Occipital lobe (tissue), 2 donors: ENCODE results near the gene MMP26. TPM values are rescaled to one million over a fixed set of nuclear protein-coding genes. Genes with fewer than 3 reads are reported as not detected.

Source experiments
- DNase-seq: peaks from one replicate; lab custom pipeline; 2025; lab: John Stamatoyannopoulos, UW
- total RNA-seq: library from RNA; depleted of rRNA; stranded (reverse); fragments of >200 nt; gene quantifications from one replicate; pipeline ENCODE4 v1.2.3, GENCODE V29; 2014

Gene MMP26
- not detected for total RNA-seq

DNA sequence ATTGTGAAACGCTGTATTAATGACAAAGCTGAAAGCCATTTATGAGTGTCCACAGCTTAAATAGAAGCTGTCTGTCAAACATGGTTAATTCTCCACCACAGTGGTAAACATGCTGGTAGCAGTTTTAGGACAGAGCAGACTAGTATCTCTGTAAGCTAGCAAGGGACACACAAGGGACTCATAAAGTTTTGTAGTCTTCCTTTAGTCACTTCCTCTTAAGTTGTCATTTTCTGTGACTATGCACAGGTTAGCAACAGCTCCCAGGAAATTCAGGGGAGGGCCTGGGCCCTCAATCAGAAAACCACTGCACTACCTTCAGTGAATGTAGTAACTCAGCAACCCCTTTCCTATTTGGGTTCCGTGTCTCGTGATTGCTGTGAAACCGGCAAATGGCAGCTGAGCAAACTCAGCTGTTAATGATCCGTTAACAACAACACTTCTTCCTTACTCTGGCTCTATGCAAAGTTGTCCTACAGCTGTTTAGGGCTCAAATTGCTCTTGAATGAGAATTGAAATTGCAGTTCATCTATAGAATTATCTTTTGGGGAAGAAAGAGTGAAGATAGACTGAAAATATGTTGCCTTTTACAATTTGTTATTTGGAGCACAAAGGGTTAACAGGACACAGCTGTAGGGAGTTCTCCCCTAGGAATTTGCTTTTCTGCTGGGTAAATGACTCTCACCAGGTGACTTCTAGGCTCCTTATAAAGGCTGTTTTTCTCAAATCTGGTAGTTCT lies at the start of gene MMP26:
Gene MMP26, plus strand, starts transcription at position 731 of the 736 bp plus-strand sequence.
- DNase-seq, result no peak

- DNase-seq, result no peak
These were observed 45.7 kb upstream of the MMP26 start for GRCh38 chr11:4658629-4659445.

GRCh38 chr11:4662876-4663275 lies 41.7 kb upstream of the MMP26 start:
- DNase-seq, result no peak

DNA sequence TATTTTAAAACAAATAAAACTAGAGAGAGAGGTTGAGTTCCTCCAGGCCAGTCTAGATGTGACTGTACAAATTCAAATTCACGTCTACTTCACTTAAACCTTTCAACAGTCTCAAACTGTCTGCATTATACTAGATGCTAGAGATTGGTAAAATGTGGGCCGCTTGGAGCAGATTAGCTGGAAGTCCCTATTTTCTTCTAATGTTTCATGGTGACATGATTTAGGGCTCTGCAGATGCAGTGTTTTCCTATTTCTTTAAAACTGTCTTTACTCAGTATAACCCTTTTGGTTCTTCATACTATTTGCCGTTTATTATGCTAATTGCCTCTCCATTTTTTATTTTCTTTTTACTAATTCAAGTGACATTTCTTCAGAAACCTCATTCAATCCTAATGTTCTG lies 40.4 kb upstream of the MMP26 start:
- no peak for DNase-seq

DNA sequence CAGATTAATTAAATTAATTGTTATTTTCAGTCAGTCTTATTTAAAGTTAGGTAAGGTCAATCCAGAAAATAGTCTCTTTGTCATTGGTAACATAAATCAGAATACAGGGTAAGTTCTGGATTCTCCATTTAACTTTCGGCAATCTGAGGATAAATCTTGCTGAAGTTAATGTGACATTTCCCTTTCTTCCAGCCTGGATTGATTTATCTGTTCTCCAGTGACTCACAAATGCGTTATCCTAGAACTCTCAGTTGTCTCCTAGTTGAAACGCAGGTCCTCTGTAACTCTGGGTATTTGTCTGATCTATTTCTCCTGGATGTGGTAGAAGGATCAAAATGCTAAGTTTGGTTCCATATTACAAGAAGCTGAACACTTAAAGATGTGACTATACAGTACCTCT lies 39.8 kb upstream of the MMP26 start:
- DNase-seq, result no peak

GRCh38 chr11:4665424-4665823 lies 39.2 kb upstream of the MMP26 start:
- no peak for DNase-seq

- no peak for DNase-seq
These were observed 32.8 kb upstream of the MMP26 start for GRCh38 chr11:4671741-4672140.

- no peak for DNase-seq
These were observed 32.1 kb upstream of the MMP26 start for GRCh38 chr11:4672470-4672869.

- DNase-seq, result no peak
These were observed 30.8 kb upstream of the MMP26 start for GRCh38 chr11:4673781-4674180.

- DNase-seq, result no peak
These were observed 26.6 kb upstream of the MMP26 start for GRCh38 chr11:4677948-4678347.

DNA sequence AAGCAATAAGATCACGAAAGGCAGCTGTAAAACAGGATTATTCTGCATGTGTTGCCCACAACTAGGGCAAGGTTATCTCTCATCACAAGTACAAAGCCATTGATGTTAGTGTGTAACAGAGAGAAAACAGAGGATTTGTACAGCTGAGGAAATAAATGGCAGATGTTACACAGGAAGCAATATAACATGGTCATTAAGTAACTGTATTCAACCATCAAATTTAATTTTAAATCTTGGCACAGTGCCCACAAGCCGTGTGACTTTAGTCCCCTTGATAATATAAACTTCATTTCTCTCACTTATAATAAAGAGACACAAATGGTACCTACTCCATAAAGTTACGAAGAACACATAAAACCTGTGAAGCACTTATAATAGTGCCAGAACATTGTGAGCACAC lies 24.2 kb upstream of the MMP26 start:
- DNase-seq, result no peak

GRCh38 chr11:4682623-4683419 lies 21.8 kb upstream of the MMP26 start:
- DNase-seq, result no peak

DNA sequence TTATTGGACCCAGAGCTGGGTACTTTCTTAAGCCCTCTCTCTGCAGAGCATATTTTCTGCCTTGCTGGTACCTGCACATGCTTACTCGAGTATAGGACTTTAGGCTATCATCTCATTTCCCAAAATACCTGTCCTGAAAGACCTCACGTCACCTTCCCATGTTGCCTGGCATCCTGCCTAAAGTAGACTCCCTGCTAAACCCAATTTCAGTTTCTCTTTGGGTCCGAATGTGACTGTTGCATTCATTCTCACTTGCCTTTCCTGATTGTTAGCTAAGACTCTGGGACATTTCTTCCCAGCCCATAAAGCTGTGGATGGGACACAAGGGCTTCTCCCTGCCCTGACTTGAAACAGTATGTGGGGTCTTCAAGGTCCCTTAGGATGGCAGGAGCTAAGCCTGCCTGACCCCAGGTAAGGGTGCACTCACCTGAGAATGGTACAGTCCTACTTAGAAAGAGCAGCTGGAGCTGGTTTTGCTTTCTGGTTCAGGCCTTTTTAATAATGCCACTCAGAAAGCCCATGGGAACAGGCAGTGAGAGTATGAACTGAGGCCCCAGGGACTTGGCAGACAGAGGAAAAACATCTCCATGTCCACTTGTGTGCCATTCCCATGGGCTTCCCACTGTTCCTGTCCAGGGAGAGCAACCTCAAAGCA lies 19.8 kb upstream of the MMP26 start:
- no peak for DNase-seq

DNA sequence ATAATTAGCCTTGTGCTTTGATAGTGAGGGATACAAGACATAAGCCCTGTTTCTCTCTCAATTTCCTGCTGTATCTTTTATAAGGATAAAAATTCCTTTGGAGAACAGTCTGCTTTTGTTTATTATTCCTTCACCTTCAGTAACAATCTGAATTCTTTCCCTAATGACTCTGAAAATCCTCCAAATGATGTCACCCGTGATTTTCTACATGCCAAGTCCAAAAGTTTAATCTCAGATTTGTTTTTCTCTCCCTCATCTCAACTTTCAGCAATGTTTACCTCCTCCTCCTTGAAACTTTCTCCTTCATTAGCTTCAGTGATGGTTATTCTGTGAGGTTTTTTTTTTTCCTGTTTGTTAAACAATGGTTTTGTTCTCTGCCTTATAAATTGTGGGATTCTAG lies 9.1 kb upstream of the MMP26 start:
- no peak for DNase-seq

- DNase-seq, result no peak
These were observed 7.0 kb upstream of the MMP26 start, which contains the start of gene OR51E2 for GRCh38 chr11:4697585-4697984. Gene OR51E2, minus strand, starts transcription at chr11:4697853. Its CDS starts 15,142 bp downstream, at chr11:4682711.

- no peak for DNase-seq
These were observed 4.7 kb upstream of the MMP26 start for GRCh38 chr11:4699697-4700435.

DNA sequence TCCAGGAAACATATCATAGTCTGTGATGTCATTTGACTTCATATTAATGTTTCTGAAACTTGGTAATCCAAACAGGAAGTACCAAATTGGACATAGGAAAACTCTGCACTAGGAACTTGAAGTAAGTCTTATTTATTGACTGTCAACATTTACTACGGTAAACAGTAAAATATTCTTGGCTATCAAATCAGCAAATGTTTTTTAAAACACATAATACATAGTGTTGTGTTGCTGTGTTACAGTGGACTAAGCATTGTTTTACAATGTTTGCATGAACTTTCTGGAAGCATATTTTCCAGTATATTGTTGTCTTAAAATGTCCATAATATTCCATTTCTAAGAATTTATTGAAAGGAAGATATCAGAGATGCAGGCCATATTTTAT lies 4.2 kb upstream of the MMP26 start:
- no peak for DNase-seq

DNA sequence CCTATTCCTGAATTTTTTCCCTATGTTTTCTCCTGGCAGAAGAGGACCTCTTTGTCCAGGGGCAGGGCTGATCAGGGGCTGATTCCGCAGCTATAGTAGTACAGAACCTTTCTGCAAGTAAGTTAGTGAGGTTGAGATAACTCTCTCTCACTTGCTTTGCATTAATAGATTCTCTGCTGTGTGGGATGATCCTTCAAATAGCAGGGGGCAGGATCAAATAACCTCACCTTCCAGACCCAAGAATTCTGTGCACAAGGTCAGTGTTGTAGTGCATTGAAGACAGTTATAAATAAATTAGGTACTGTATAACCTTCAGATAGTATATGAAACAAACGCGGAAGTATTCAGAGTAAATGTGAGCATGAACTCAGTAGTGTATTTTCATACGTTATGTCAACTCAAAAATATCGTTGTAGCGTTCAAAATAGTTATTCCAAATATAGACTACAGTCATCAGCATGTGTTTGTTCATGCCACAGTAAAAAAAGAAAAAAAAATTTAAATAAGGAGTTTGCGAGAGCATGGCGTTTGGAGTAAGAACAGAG lies 278 bp downstream of the MMP26 start:
- DNase-seq, result no peak

GRCh38 chr11:4713241-4713640 lies 8.7 kb downstream of the MMP26 start:
- peak; percentile 13 for DNase-seq

DNA sequence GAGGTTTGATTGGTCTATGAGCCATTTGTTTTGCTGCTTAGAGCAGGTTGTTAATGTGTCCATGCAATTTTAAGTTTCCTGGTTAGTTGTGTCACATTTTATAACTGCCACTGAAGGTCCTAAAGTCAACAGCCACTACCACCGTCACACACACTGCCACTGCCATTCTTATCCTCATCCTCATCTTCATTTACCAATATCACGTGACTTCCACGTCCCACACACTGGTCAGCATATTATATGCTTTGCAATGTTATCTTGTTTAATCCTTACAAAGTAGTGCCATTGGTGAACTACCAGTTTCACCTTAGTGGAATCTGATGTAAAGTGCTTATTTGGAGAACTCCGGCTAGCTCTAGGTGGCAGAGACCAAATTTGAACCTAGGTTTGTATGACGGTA lies 9.7 kb downstream of the MMP26 start:
- no peak for DNase-seq
